Activated T-helper 2 cell treated with anti-CD3 and anti-CD28 coated beads, Interferon-gamma antibody, Interleukin-2, Interleukin-4, amounts not matched to agents 10 μg/mL and 5 μg/mL and 100 μg/mL, durations not matched to agents 14 hours and 24 hours and 36 hours (primary cell): ENCODE results near the gene SERINC5. TPM values are rescaled to one million over a fixed set of nuclear protein-coding genes. Genes with fewer than 3 reads are reported as not detected.

Source experiments
- DNase-seq: peaks from one replicate; pipeline ENCODE4 v3.0.0; 2021; ENCODE audit warnings: low spot score
- H3K27ac Mint-ChIP-seq: one replicate; pipeline ENCODE4 v1.8.0; 2021; ENCODE audit warnings: mixed read lengths
- H3K27me3 Mint-ChIP-seq: one replicate; pipeline ENCODE4 v1.8.0; 2021; ENCODE audit warnings: low read depth, mixed read lengths
- H3K36me3 Mint-ChIP-seq: one replicate; pipeline ENCODE4 v1.8.0; 2021; ENCODE audit warnings: low read depth, mixed read lengths
- H3K4me1 Mint-ChIP-seq: one replicate; pipeline ENCODE4 v1.8.0; 2021; ENCODE audit warnings: low read depth, mixed read lengths
- H3K4me3 Mint-ChIP-seq: one replicate; pipeline ENCODE4 v1.8.0; 2021; ENCODE audit warnings: low read depth, mild to moderate bottlenecking, moderate library complexity, mixed read lengths
- H3K9me3 Mint-ChIP-seq: one replicate; pipeline ENCODE4 v1.8.0; 2021; ENCODE audit warnings: mixed read lengths
- intact Hi-C: fragments of 100-400 bp; cut with micrococcal nuclease; formaldehyde crosslinking; loops from one replicate; pipeline ENCODE4 v1.15.1; 2023
- total RNA-seq: library from RNA; stranded (reverse); gene quantifications from 2 replicates; pipeline ENCODE4 v1.2.3, GENCODE V29; 2022

The SERINC5 gene
- total RNA-seq, 1 donor from 2014 or later = 18.9 TPM

GRCh38 chr5:80249901-80250300 is 5.9 kb downstream of the SERINC5 start:
- intact Hi-C loops = loop anchor here (5.0 kb wide), 2 partner anchors 38 to 258 kb away; partner anchors contain the start of gene MTX3
- Mint-ChIP-seq H3K4me3 (no peak overlapping the region), H3K36me3 (peaks cover 39% of the 10 kb centered on the region), H3K27me3 (no peaks in the 10 kb centered on the region), H3K9me3 (peaks cover 4% of the 10 kb centered on the region), H3K27ac (peak overlapping the region; percentile 51), H3K4me1 (peaks cover 72% of the 10 kb centered on the region)
- no peak for DNase-seq

GRCh38 chr5:80248378-80248777 is 7.5 kb downstream of the SERINC5 start:
- H3K36me3 Mint-ChIP-seq = peaks cover 43% of the 10 kb centered on the region
- intact Hi-C loops = no loop called here
- peak overlapping the region; percentile 66 for H3K27ac Mint-ChIP-seq
- DNase-seq = no peak
- peak overlapping the region; percentile 6 for H3K4me3 Mint-ChIP-seq
- H3K4me1 Mint-ChIP-seq = peaks cover 58% of the 10 kb centered on the region
- no peaks in the 10 kb centered on the region for H3K27me3 Mint-ChIP-seq
- peaks cover 7% of the 10 kb centered on the region for H3K9me3 Mint-ChIP-seq

- peaks cover 15% of the 10 kb centered on the region for H3K9me3 Mint-ChIP-seq
- H3K4me3 Mint-ChIP-seq = peak overlapping the region; percentile 15
- peaks cover 46% of the 10 kb centered on the region for H3K4me1 Mint-ChIP-seq
- no peaks in the 10 kb centered on the region for H3K27me3 Mint-ChIP-seq
- DNase-seq = no peak
- H3K36me3 Mint-ChIP-seq = peaks cover 48% of the 10 kb centered on the region
- intact Hi-C loops = loop anchor here (2.0 kb wide), 2 partner anchors 52 to 122 kb away; no protein-coding TSS in a partner anchor
- peak overlapping the region; percentile 66 for H3K27ac Mint-ChIP-seq
Measured at GRCh38 chr5:80246995-80247729, 8.7 kb downstream of the SERINC5 start.

GRCh38 chr5:80246001-80246758 is 9.7 kb downstream of the SERINC5 start:
- DNase-seq = no peak
- peak overlapping the region; percentile 31 for H3K4me3 Mint-ChIP-seq
- peaks cover 25% of the 10 kb centered on the region for H3K9me3 Mint-ChIP-seq
- H3K4me1 Mint-ChIP-seq = peaks cover 43% of the 10 kb centered on the region
- H3K36me3 Mint-ChIP-seq = peaks cover 58% of the 10 kb centered on the region
- intact Hi-C loops = loop anchor here (2.0 kb wide), 2 partner anchors 51 to 121 kb away; no protein-coding TSS in a partner anchor
- peak overlapping the region; percentile 78 for H3K27ac Mint-ChIP-seq
- H3K27me3 Mint-ChIP-seq = no peaks in the 10 kb centered on the region

GRCh38 chr5:80243567-80243966 is 12.3 kb downstream of the SERINC5 start:
- H3K36me3 Mint-ChIP-seq = peaks cover 69% of the 10 kb centered on the region
- no peak overlapping the region for H3K4me3 Mint-ChIP-seq
- no peaks in the 10 kb centered on the region for H3K27me3 Mint-ChIP-seq
- H3K27ac Mint-ChIP-seq = no peak overlapping the region
- intact Hi-C loops = no loop called here
- no peak for DNase-seq
- peaks cover 34% of the 10 kb centered on the region for H3K9me3 Mint-ChIP-seq
- H3K4me1 Mint-ChIP-seq = peaks cover 56% of the 10 kb centered on the region

GRCh38 chr5:80242849-80243248 is 13.0 kb downstream of the SERINC5 start:
- DNase-seq = no peak
- intact Hi-C loops = no loop called here
- Mint-ChIP-seq H3K27ac (no peak overlapping the region), H3K36me3 (peaks cover 67% of the 10 kb centered on the region), H3K4me1 (peaks cover 52% of the 10 kb centered on the region), H3K9me3 (peaks cover 34% of the 10 kb centered on the region), H3K27me3 (no peaks in the 10 kb centered on the region), H3K4me3 (no peak overlapping the region)

- peaks cover 82% of the 10 kb centered on the region for H3K36me3 Mint-ChIP-seq
- no peak for DNase-seq
- peak overlapping the region; percentile 72 for H3K27ac Mint-ChIP-seq
- peaks cover 34% of the 10 kb centered on the region for H3K9me3 Mint-ChIP-seq
- peak overlapping the region; percentile 17 for H3K4me3 Mint-ChIP-seq
- no peaks in the 10 kb centered on the region for H3K27me3 Mint-ChIP-seq
- H3K4me1 Mint-ChIP-seq = peaks cover 39% of the 10 kb centered on the region
- intact Hi-C loops = no loop called here
Measured at GRCh38 chr5:80240368-80240986, 15.4 kb downstream of the SERINC5 start.

GRCh38 chr5:80239680-80240367 is 16.0 kb downstream of the SERINC5 start:
- intact Hi-C loops = no loop called here
- peaks cover 38% of the 10 kb centered on the region for H3K4me1 Mint-ChIP-seq
- peaks cover 82% of the 10 kb centered on the region for H3K36me3 Mint-ChIP-seq
- H3K27me3 Mint-ChIP-seq = no peaks in the 10 kb centered on the region
- H3K9me3 Mint-ChIP-seq = peaks cover 29% of the 10 kb centered on the region
- no peak overlapping the region for H3K4me3 Mint-ChIP-seq
- no peak for DNase-seq
- H3K27ac Mint-ChIP-seq = peak overlapping the region; percentile 72

- intact Hi-C loops = no loop called here
- peak overlapping the region; percentile 66 for H3K27ac Mint-ChIP-seq
- DNase-seq = no peak
- peaks cover 85% of the 10 kb centered on the region for H3K36me3 Mint-ChIP-seq
- no peak overlapping the region for H3K4me3 Mint-ChIP-seq
- peaks cover 45% of the 10 kb centered on the region for H3K4me1 Mint-ChIP-seq
- peaks cover 27% of the 10 kb centered on the region for H3K9me3 Mint-ChIP-seq
- no peaks in the 10 kb centered on the region for H3K27me3 Mint-ChIP-seq
Measured at GRCh38 chr5:80238778-80239679, 16.8 kb downstream of the SERINC5 start.

GRCh38 chr5:80238097-80238496 is 17.8 kb downstream of the SERINC5 start:
- no peaks in the 10 kb centered on the region for H3K27me3 Mint-ChIP-seq
- intact Hi-C loops = no loop called here
- peaks cover 23% of the 10 kb centered on the region for H3K9me3 Mint-ChIP-seq
- no peak overlapping the region for H3K4me3 Mint-ChIP-seq
- no peak overlapping the region for H3K27ac Mint-ChIP-seq
- peaks cover 82% of the 10 kb centered on the region for H3K36me3 Mint-ChIP-seq
- H3K4me1 Mint-ChIP-seq = peaks cover 47% of the 10 kb centered on the region
- no peak for DNase-seq

- Mint-ChIP-seq H3K36me3 (peaks cover 80% of the 10 kb centered on the region), H3K27me3 (no peaks in the 10 kb centered on the region), H3K27ac (peak overlapping the region; percentile 38), H3K4me1 (peaks cover 49% of the 10 kb centered on the region), H3K4me3 (no peak overlapping the region), H3K9me3 (peaks cover 19% of the 10 kb centered on the region)
- intact Hi-C loops = no loop called here
- no peak for DNase-seq
Measured at GRCh38 chr5:80237243-80237642, 18.6 kb downstream of the SERINC5 start.
